C1 segment of cervical spinal cord (tissue), 14 donors: Measurements from ENCODE around the gene DNLZ.

Experiments
- DNase-seq, 14 donors: peaks; one replicate each; lab custom pipeline; 2025; lab: John Stamatoyannopoulos, UW

Gene DNLZ

GRCh38 chr9:136318111-136318775 lies 45.3 kb downstream of the DNLZ start:
- no peak for DNase-seq

GRCh38 chr9:136317695-136318094 lies 45.8 kb downstream of the DNLZ start:
- no peak for DNase-seq

DNA sequence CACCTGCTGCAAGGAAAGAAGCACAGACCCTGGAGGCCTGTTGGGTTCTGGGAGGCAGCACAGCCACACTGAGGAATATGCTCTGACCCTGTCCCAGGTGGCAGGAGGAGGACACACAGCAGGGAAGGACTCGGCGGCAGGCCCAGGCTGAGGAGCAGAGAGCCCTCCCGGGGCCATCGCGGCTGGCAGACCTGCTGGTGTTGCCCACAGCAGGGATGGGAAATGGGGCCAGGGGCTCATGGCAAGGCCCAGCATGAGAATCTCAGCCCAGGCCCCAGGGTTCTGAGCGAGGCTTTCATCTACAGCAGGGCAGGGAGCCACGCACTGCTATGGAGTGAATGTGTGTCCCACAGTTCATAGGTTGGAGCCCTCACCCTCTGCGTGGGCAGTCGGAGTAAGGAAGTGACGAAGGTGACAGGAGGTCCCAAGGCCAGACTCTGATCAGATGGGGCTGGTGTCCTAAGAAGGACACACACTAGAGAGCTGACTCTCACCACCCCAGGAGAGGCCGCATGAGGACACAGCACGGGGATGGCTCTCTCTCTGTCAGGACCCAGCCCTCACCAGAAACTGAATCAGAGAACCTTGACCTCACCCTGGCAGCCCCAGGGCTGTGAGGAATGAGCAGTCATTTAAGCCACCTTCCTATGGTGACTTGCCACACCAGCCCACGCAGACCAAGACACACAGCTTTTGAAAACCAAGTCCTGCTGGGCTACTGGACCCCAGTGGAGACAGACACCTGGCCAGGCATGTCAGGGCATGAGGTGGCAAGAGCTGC lies 46.5 kb downstream of the DNLZ start:
- DNase-seq, result peak in 1 of 14 donors; percentile 48

DNA sequence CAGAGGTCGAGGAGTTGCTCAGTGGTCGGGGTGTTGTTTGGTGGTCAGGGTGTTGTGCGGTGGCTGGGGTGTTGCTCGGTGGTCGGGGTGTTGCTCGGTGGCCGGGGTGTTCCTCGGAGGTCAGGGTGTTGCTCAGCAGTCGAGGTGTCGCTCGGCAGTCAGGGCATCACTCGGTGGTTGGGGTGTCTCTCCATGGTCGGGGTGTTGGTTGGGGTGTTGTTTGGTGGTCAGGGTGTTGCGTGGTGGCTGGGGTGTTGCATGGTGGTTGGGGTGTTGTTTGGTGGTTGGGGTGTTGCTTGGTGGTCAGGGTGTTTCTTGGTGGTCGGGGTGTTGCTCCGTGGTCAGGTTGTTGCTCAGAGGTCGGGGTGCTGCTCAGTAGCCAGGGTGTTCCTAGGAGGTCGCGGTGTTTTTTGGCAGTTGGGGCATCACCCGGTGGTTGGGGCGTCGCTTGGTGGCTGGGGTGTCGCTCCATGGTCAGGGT lies 47.2 kb downstream of the DNLZ start:
- no peak for DNase-seq

- DNase-seq, result no peak
Observed at GRCh38 chr9:136314944-136315343, 48.6 kb downstream of the DNLZ start.

DNA sequence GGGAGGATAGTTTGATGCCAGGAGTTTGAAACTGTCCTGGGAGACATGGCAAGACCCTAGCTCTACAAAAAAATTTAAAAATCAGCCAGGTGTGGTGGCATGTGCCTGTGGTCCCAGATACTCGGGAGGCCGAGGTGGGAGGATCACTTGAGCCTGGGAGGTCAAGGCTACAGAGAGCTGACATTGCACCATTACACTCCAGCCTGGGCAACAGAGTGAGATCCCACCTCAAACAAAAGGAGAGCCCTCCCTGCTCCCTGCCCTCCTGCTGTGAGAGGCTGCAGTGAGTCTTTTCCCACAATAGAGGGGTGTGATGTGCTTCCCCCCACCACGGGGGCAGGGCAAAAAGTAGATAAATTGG lies 49.5 kb downstream of the DNLZ start:
- DNase-seq, result no peak

DNA sequence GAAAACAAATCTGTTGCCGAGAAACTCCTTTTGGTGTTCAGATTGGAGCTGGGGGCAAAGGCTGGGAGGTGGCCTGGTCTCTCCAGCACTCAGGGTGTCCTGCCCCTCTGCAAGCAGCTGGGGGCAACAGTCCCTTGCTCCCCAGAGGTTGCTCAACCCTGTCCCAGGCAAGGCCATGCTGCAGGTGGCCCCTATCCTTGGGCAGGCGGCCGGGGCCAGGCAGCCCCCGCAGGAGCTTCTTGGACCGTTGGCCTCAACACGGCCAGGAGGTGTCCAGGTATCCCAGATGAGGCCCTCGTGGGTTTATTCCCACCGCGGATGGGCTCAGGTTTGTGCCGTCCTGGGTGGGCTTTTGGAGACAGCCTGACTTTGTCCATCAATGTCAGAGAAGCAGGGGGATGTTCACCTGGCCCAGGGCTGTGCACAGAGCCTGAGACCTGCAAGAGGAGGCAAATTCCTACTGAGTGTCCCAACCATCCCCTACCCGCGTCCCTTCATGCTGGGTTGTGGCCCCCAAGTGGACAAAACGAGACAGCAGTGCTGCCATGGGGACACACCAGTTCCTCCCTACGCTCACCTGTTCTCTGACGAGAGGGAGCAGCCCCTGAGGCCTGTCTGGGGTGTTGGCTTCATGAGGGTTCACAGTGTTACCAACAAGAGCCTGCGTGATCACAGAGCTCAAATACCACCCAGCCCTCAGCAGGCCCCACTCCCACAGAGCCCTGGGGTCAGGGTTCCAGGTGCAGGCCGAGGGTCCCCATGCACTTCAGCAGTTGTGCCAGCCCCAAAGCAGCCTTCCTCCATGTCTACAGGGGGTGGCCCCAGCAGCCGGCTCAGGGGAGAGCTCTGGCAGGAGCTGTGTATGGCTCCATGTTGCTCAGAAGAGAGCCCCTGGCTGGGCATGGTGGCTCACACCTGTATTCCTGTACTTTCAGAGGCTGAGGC lies 50.2 kb downstream of the DNLZ start:
- no peak for DNase-seq

GRCh38 chr9:136312436-136312835 lies 51.1 kb downstream of the DNLZ start:
- DNase-seq, result peak in 5 of 14 donors; percentile 2 to 37 (median 16)

DNA sequence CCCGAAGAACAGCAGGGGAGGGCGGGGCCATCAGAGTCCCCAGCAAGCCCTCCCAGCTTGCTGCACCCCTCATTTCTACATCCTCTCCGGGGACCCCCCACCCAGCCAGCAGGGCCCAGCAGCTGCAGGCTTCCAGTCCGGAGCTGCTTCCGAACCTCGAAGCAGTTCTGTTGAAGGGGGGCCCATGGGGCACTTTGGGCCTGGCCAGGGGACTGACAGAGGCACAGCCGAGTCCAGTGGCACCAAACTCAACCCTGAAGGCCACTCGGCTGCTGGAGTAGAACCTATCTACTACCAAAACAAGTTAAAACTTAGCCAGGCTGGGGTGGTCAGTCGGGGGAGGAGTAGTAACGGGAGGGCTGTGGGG lies 51.6 kb downstream of the DNLZ start:
- DNase-seq, result no peak

DNA sequence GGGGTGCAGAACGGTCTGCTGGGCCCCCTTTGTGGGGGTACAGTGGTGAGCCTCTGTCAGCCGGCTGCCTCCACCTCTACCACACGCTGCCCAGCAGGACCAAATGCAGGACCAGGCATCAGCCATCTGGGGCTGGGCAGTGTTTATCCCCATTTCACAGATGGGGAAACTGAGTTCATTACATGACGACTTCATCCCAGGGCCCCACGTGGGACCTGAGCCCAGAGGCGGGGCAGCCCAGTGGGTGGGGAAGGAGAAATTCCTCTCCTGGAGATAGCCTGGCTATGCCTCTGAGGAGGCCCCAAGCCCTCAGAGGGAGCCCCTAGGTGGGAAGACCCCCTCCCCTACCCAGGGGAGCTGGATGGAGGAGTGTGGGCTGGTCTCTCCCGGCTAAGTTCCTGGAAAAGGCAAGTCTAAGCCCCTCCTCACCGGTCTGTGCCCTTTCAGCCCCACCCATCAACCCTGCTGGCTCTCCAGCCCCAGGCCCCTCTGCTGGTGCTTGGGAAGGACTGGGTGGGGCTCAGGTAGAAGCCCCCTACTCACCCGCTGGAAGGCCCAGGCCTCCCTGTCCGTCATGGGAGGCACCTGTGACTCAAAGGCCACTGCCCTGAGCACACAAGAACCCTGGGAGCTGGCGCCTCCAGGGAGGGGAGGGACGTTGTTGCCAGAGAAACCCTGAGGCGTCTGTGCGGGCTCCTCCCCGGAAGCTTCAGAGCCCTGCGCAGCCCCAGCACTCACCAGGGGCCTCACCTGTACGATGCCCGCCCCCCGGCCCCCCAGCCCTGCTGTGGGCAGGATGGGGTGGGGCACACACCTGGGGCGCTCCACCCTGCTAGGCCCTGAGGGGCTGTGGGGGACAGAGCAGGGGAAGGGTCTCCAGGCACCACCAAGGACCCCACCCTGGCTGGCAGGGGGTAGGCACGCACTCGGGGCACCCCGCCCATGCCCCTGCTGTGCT lies 52.2 kb downstream of the DNLZ start:
- DNase-seq, result no peak

DNA sequence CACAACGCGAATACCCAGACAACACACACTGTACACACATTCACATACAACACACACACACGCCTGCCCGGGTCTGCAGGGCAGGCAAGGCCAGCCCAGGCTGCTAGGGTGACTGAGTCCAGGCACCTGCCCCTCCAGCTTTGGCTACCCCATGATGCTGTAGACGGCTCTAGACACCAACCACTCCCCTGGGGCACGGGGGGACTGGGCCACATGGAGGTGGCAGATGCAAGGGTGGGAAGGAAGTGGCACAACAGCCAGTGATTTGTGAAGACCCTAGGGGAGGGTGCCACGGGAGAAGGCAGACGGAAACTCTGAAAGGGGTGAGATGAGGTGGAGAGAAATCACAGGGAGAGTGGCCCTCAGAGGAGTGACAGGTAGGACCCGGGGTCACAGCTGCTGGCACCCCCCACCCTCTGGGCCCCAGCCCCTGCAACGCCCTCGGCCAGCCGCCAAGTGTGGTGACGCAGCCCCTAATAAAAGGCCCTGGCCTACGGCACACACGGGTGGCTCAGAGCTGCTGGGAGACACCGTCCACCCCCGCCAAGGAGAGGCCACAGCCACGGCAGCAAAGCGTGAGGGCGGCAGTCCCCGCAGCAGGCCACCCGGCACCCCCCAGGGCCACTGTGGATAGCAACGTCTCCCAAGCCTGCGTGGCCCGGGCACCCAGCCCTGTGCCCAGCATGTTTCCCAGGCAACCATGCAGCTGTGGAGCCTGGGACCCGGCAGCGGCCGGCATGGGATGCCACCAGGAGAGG lies 53.1 kb downstream of the DNLZ start:
- DNase-seq, result no peak

- DNase-seq, result no peak
Observed at GRCh38 chr9:136309806-136310220, 53.7 kb downstream of the DNLZ start.
